GM12878 (cell line): ENCODE measurements around the gene RHOT1. TPM values are rescaled to one million over a fixed set of nuclear protein-coding genes. Genes with fewer than 3 reads are reported as not detected.
A peak's percentile ranks its signal among the peaks of the same experiment; 100 is the strongest.

ENCODE experiments used
- ATAC-seq: fragments of 200-7000 bp; cut with Tn5 transposase; 3 replicates; pipeline ENCODE4 v1.9.1; 2020; ENCODE audit warnings: mild to moderate bottlenecking, moderate library complexity
- BruUV-seq: library from RNA; stranded (reverse); fragments of 400-500 nt; replicated peaks from 2 replicates; lab custom pipeline; 2021; lab: Mats Ljungman, UMichigan
- CTCF ChIA-PET: fragments of 300-600 bp; sonication (Branson Sonifier 250); formaldehyde crosslinking; extraction: SDS; loops from one replicate; lab custom pipeline; 2021; ENCODE audit warnings: inconsistent platforms; lab: Yijun Ruan, JAX
- POLR2A ChIA-PET: fragments of 350-600 bp; formaldehyde crosslinking; extraction: SDS; loops from one replicate; lab custom pipeline; 2021; ENCODE audit warnings: inconsistent platforms; lab: Charles Lee
- RAD21 ChIA-PET: fragments of 300-600 bp; sonication (Branson Sonifier 250); formaldehyde crosslinking; loops from one replicate; lab custom pipeline; 2023; ENCODE audit warnings: antibody characterized with exemption; ENCODE audit not compliant: unreplicated experiment; lab: Charles Lee
- SMC1A ChIA-PET: fragments of 300-600 bp; sonication (Branson Sonifier 250); formaldehyde crosslinking; loops from one replicate; lab custom pipeline; 2023; ENCODE audit not compliant: unreplicated experiment, uncharacterized antibody; lab: Charles Lee
- DNase-seq: peaks from one replicate; pipeline ENCODE4 v3.0.0-alpha.2; 2011; ENCODE audit warnings: low read depth, low spot score
- FAIRE-seq: peaks from 3 replicates; lab custom pipeline; 2011; peaks lifted over from hg19 to GRCh38; lab: Jason Lieb, UNC
- H2AFZ ChIP-seq: 2 replicates; pipeline ENCODE4 v1.6.0; 2011; ENCODE audit warnings: low read depth, low read length, control low read depth; ENCODE audit not compliant: control insufficient read depth
- H3K27ac ChIP-seq: 2 replicates; pipeline ENCODE4 v1.5.1; 2011; ENCODE audit warnings: control low read depth; ENCODE audit not compliant: control insufficient read depth, insufficient read depth
- H3K27me3 ChIP-seq, 2 experiments: replicated peaks in 1 of 2; 2 replicates each; pipeline versions ENCODE4 v1.6.0 to v1.6.1; 2011; ENCODE audit warnings: low read length in 1 of 2; ENCODE audit not compliant: control insufficient read depth in 2 of 2, insufficient read depth in 2 of 2
- H3K36me3 ChIP-seq, 2 experiments: 2 replicates each; pipeline ENCODE4 v1.5.1; 2011; ENCODE audit warnings: low read length in 1 of 2; ENCODE audit not compliant: control insufficient read depth in 2 of 2, insufficient read depth in 2 of 2
- H3K4me1 ChIP-seq: 2 replicates; pipeline ENCODE4 v1.6.1; 2011; ENCODE audit warnings: mild to moderate bottlenecking, low read length, moderate library complexity, mixed read lengths; ENCODE audit not compliant: control insufficient read depth, insufficient read depth
- H3K4me2 ChIP-seq: 2 replicates; pipeline ENCODE4 v1.6.0; 2011; ENCODE audit warnings: control low read depth; ENCODE audit not compliant: control insufficient read depth, insufficient read depth
- H3K4me3 ChIP-seq: fragments of 200-600 bp; sonication (generic); 2 replicates; pipeline ENCODE4 v1.5.1; 2016
- H3K79me2 ChIP-seq: 2 replicates; pipeline ENCODE4 v1.6.0; 2011; ENCODE audit warnings: low read length; ENCODE audit not compliant: control insufficient read depth, insufficient read depth
- H3K9ac ChIP-seq: 2 replicates; pipeline ENCODE4 v1.8.0; 2011; ENCODE audit warnings: low read length, control low read depth, mixed read lengths; ENCODE audit not compliant: control insufficient read depth, insufficient read depth
- H3K9me3 ChIP-seq: replicated peaks from 3 replicates; pipeline ENCODE4 v1.5.1; 2011; ENCODE audit warnings: mild to moderate bottlenecking, low read length; ENCODE audit not compliant: control insufficient read depth, insufficient read depth
- H4K20me1 ChIP-seq: 2 replicates; pipeline ENCODE4 v1.6.0; 2011; ENCODE audit not compliant: control insufficient read depth, insufficient read depth
- KLF5 ChIP-seq: fragments of 450-650 bp; IDR thresholded peaks from 2 replicates; pipeline ENCODE4 v1.6.1; 2014; ENCODE audit warnings: mild to moderate bottlenecking; ENCODE audit not compliant: partially characterized antibody
- NFYB ChIP-seq: IDR thresholded peaks from 2 replicates; pipeline ENCODE4 v1.6.1; 2011; ENCODE audit warnings: low read depth, mild to moderate bottlenecking, low read length, improper control_type of control experiment, moderate library complexity; ENCODE audit not compliant: insufficient read depth
- ZNF217 ChIP-seq: fragments of 450-650 bp; IDR thresholded peaks from 2 replicates; pipeline ENCODE4 v1.6.1; 2017; ENCODE audit warnings: antibody characterized with exemption, mild to moderate bottlenecking
- WGBS: methylation state at CpG from one replicate; pipeline ENCODE4 v1.1.6; 2016; ENCODE audit warnings: low lambda C conversion rate; ENCODE audit not compliant: insufficient replicate concordance, insufficient coverage; ENCODE audit errors: missing lambda C conversion rate; 5-methylcytosine and 5-hydroxymethylcytosine counted together
- in situ Hi-C: fragments of 300-500 bp; cut with MboI; formaldehyde crosslinking; loops from 9 replicates; pipeline ENCODE4 v1.14.3; 2018; ENCODE audit warnings: mixed read lengths
- intact Hi-C: fragments of 100-400 bp; cut with micrococcal nuclease; formaldehyde crosslinking; loops from one replicate; pipeline ENCODE4 v1.14.2; 2022; ENCODE audit not compliant: unreplicated experiment
- polyA plus RNA-seq, 11 experiments: library from polyadenylated mRNA; depleted of rRNA in 4 of 11; unstranded in 6 of 11; stranded (reverse) in 5 of 11; fragments of >200 nt; fragmentation: Nextera tagmentation in 4 of 11; fragmentation: Illumina TruSeq in 1 of 11; extraction: Ambion mirVana in 4 of 11; extraction: Trizol in 1 of 11; gene quantifications; 1 replicate in 1 of 11; 2 replicates in 10 of 11; pipeline versions ENCODE4 v1.2.1 to v1.2.3, GENCODE V29; 2011 to 2016; ENCODE audit warnings: inconsistent platforms in 2 of 11, missing spikeins in 2 of 11, low read depth in 1 of 11
- total RNA-seq, 4 experiments: library from RNA; depleted of rRNA in 3 of 4; stranded (reverse); fragments of >200 nt in 3 of 4; fragmentation: Illumina TruSeq in 1 of 4; extraction: Trizol in 1 of 4; gene quantifications; 2 replicates each; pipeline versions ENCODE4 v1.2.1 to v1.2.3, GENCODE V29; 2013 to 2021
- TF ChIP-seq, protein P1 (sequence below): fragments of 450-650 bp; conservative IDR thresholded peaks from 2 replicates; pipeline ENCODE4 v1.6.1; 2017; ENCODE audit warnings: mild to moderate bottlenecking, moderate library complexity

RHOT1 gene
- total and polyA plus RNA-seq, 10 of the 15 experiments (the other 5 are each of a cell fraction or from before 2014, with no cell fraction given): 13.3 to 68.2 (median 22.8) TPM

- POLR2A ChIA-PET: interaction anchor here (0.5 to 1.0 kb wide), 2 partner anchors 118 to 719 kb away, joined by 4 read pairs; no protein-coding TSS in a partner anchor
- ATAC-seq: no peak
- BruUV-seq: no TSS peak
- FAIRE-seq: no peak
- peaks cover 0 to 3% of the 10 kb centered on the region in 2 experiments; a peak in 1 of 4 replicates for H3K36me3 ChIP-seq
- peaks cover 7% of the 10 kb centered on the region; the same call in 1 of the 2 replicates for H3K4me1 ChIP-seq
- H3K79me2 ChIP-seq: peaks cover 10% of the 10 kb centered on the region
- WGBS: 96% methylated on average over 8 of the region's 8 CpGs
- CTCF ChIA-PET: interaction anchor here (0.7 to 6.0 kb wide), 3 partner anchors 12 to 192 kb away, joined by 4 to 72 read pairs (median 5); partner anchors contain the start of gene RHOT1
- peak overlapping the region; percentile 96 for H2AFZ ChIP-seq
- H3K4me3 ChIP-seq: peak overlapping the region; percentile 80
- RAD21 ChIA-PET: no interaction called here
- in situ Hi-C loops: no loop called here
- SMC1A ChIA-PET: interaction anchor here (2.1 to 3.3 kb wide), 3 partner anchors 10 to 118 kb away, joined by 5 to 19 read pairs (median 11); no protein-coding TSS in a partner anchor
- peak overlapping the region; percentile 95 for H3K27ac ChIP-seq
- no peak for DNase-seq
- H3K4me2 ChIP-seq: peak overlapping the region; percentile 79
- intact Hi-C loops: no loop called here
- H4K20me1 ChIP-seq: no peaks in the 10 kb centered on the region
- H3K9me3 ChIP-seq: no peaks in the 10 kb centered on the region
- H3K27me3 ChIP-seq: no peaks in the 10 kb centered on the region
- TF ChIP-seq KLF5 (no peak), NFYB (no peak), ZNF217 (no peak)
- TF ChIP-seq, protein P1, sequence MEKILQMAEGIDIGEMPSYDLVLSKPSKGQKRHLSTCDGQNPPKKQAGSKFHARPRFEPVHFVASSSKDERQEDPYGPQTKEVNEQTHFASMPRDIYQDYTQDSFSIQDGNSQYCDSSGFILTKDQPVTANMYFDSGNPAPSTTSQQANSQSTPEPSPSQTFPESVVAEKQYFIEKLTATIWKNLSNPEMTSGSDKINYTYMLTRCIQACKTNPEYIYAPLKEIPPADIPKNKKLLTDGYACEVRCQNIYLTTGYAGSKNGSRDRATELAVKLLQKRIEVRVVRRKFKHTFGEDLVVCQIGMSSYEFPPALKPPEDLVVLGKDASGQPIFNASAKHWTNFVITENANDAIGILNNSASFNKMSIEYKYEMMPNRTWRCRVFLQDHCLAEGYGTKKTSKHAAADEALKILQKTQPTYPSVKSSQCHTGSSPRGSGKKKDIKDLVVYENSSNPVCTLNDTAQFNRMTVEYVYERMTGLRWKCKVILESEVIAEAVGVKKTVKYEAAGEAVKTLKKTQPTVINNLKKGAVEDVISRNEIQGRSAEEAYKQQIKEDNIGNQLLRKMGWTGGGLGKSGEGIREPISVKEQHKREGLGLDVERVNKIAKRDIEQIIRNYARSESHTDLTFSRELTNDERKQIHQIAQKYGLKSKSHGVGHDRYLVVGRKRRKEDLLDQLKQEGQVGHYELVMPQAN: no peak
- peak overlapping the region; percentile 91 for H3K9ac ChIP-seq
These were observed 15.6 kb upstream of the RHOT1 start for GRCh38 chr17:32126746-32127145.
